MCF 10A (cell line): ENCODE data around the gene COPS6. TPM values are rescaled to one million over a fixed set of nuclear protein-coding genes. Genes with fewer than 3 reads are reported as not detected.

ENCODE experiments used
- BruUV-seq: library from RNA; stranded (reverse); fragments of 400-500 nt; replicated peaks from 2 replicates; lab custom pipeline; 2021; lab: Mats Ljungman, UMichigan
- CTCF ChIA-PET: fragments of 300-600 bp; sonication (Branson Sonifier 250); formaldehyde crosslinking; extraction: SDS; loops from one replicate; lab custom pipeline; 2021; ENCODE audit warnings: antibody characterized with exemption, inconsistent platforms; lab: Yijun Ruan, JAX
- POLR2A ChIA-PET: fragments of 300-600, 350-650 bp; sonication (Branson Sonifier 250); formaldehyde crosslinking; extraction: SDS; loops from one replicate; lab custom pipeline; 2020; ENCODE audit warnings: antibody characterized with exemption, inconsistent platforms; lab: Yijun Ruan, JAX
- DNase-seq: peaks from one replicate; pipeline ENCODE4 v3.0.0-alpha.2; 2018; ENCODE audit not compliant: unreplicated experiment
- H3K27ac Mint-ChIP-seq: one replicate; pipeline ENCODE4 v1.8.0; 2022; ENCODE audit warnings: mild to moderate bottlenecking, low read depth, mixed read lengths; ENCODE audit not compliant: unreplicated experiment
- H3K27me3 Mint-ChIP-seq: one replicate; pipeline ENCODE4 v1.8.0; 2022; ENCODE audit warnings: mixed read lengths; ENCODE audit not compliant: insufficient read depth, unreplicated experiment
- H3K36me3 Mint-ChIP-seq: one replicate; pipeline ENCODE4 v1.8.0; 2022; ENCODE audit warnings: mild to moderate bottlenecking, moderate library complexity, mixed read lengths; ENCODE audit not compliant: insufficient read depth, unreplicated experiment
- H3K4me1 Mint-ChIP-seq: one replicate; pipeline ENCODE4 v1.8.0; 2022; ENCODE audit warnings: mixed read lengths; ENCODE audit not compliant: insufficient read depth, unreplicated experiment
- H3K4me3 Mint-ChIP-seq: one replicate; pipeline ENCODE4 v1.8.0; 2022; ENCODE audit warnings: mild to moderate bottlenecking, moderate library complexity, mixed read lengths; ENCODE audit not compliant: unreplicated experiment
- H3K9me3 Mint-ChIP-seq: one replicate; pipeline ENCODE4 v1.8.0; 2022; ENCODE audit warnings: mixed read lengths; ENCODE audit not compliant: unreplicated experiment
- CTCF ChIP-seq: fragments of 200-600 bp; IDR thresholded peaks from one replicate; pipeline ENCODE4 v1.8.0; 2022; ENCODE audit warnings: antibody characterized with exemption, mild to moderate bottlenecking; ENCODE audit not compliant: unreplicated experiment
- intact Hi-C: fragments of 100-400 bp; cut with micrococcal nuclease; formaldehyde crosslinking; loops from 2 replicates; pipeline ENCODE4 v1.14.1; 2022
- total RNA-seq: library from RNA; stranded (reverse); gene quantifications from 2 replicates; pipeline ENCODE4 v1.2.3, GENCODE V29; 2022

COPS6 gene
- total RNA-seq, 1 experiment from 2014 or later = 103 TPM

GRCh38 chr7:100053215-100053614 lies 35.6 kb upstream of the COPS6 start:
- Mint-ChIP-seq H3K9me3 (no peaks in the 10 kb centered on the region), H3K27me3 (no peaks in the 10 kb centered on the region), H3K4me1 (peaks cover 8% of the 10 kb centered on the region), H3K4me3 (no peak overlapping the region), H3K36me3 (peaks cover 35% of the 10 kb centered on the region), H3K27ac (no peak overlapping the region)
- ChIA-PET CTCF (interaction anchor here (0.6 to 3.3 kb wide), 13 partner anchors 10 to 1305 kb away, joined by 3 to 39 read pairs (median 4); no protein-coding TSS in a partner anchor), POLR2A (interaction anchor here (1.2 to 1.9 kb wide), 5 partner anchors 31 to 133 kb away, joined by 3 to 11 read pairs (median 3); partner anchors contain the start of gene ZKSCAN1)
- intact Hi-C loops = loop anchor here (1.0 to 10.0 kb wide), 2 partner anchors 59 to 138 kb away; partner anchors contain the start of gene TRIM4
- BruUV-seq = no TSS peak
- peak; percentile 34 for TF ChIP-seq CTCF
- DNase-seq = peak; percentile 79

GRCh38 chr7:100057006-100057405 lies 31.8 kb upstream of the COPS6 start:
- TSS peak; percentile 7 for BruUV-seq
- no peak overlapping the region for H3K4me3 Mint-ChIP-seq
- no peaks in the 10 kb centered on the region for H3K9me3 Mint-ChIP-seq
- intact Hi-C loops = loop anchor here (10.0 kb wide), 1 partner anchor 142 kb away; the partner anchor contains the start of gene TRIM4
- H3K4me1 Mint-ChIP-seq = no peaks in the 10 kb centered on the region
- DNase-seq = no peak
- POLR2A ChIA-PET = interaction anchor here (1.2 to 1.9 kb wide), 2 partner anchors 8 to 23 kb away, joined by 4 to 6 read pairs; no protein-coding TSS in a partner anchor
- CTCF ChIA-PET = interaction anchor here (0.9 to 1.0 kb wide), 3 partner anchors 65 to 662 kb away, joined by 3 to 4 read pairs (median 4); no protein-coding TSS in a partner anchor
- no peak for TF ChIP-seq CTCF
- no peaks in the 10 kb centered on the region for H3K27me3 Mint-ChIP-seq
- peaks cover 60% of the 10 kb centered on the region for H3K36me3 Mint-ChIP-seq
- H3K27ac Mint-ChIP-seq = no peak overlapping the region

- ChIA-PET POLR2A (interaction anchor here (0.9 to 1.8 kb wide), 3 partner anchors 44 to 140 kb away, joined by 3 to 4 read pairs (median 3); partner anchors contain the start of genes TRIM4 and ZKSCAN1), CTCF (interaction anchor here (1.1 kb wide), 1 partner anchor 69 kb away, joined by 4 read pairs; no protein-coding TSS in a partner anchor)
Observed at GRCh38 chr7:100059251-100059739, 29.5 kb upstream of the COPS6 start.

More at GRCh38 chr7:100059251-100059739, 29.5 kb upstream of the COPS6 start:
- peaks cover 72% of the 10 kb centered on the region for H3K36me3 Mint-ChIP-seq
- DNase-seq = no peak
- no peak for TF ChIP-seq CTCF
- H3K4me1 Mint-ChIP-seq = no peaks in the 10 kb centered on the region
- no peak overlapping the region for H3K4me3 Mint-ChIP-seq
- intact Hi-C loops = loop anchor here (10.0 kb wide), 1 partner anchor 144 kb away; the partner anchor contains the start of gene TRIM4
- BruUV-seq = no TSS peak
- H3K27me3 Mint-ChIP-seq = no peaks in the 10 kb centered on the region
- no peaks in the 10 kb centered on the region for H3K9me3 Mint-ChIP-seq
- no peak overlapping the region for H3K27ac Mint-ChIP-seq
